HG03575 (cell line): Measurements from ENCODE around the gene TM7SF3.
A peak's percentile ranks its signal among the peaks of the same experiment; 100 is the strongest.
"Not testable (repeated sequence)": the region's sequence is repeated elsewhere in the genome, so short reads cannot be mapped to it uniquely, and the experiment has no call there.

Experiments
- ATAC-seq: cut with Tn5 transposase; IDR thresholded peaks from one replicate; pipeline ENCODE4 v1.9.1; 2021; ENCODE audit not compliant: unreplicated experiment, insufficient number of reproducible peaks, low FRiP score; ENCODE audit errors: extremely low read depth

TM7SF3 gene

DNA sequence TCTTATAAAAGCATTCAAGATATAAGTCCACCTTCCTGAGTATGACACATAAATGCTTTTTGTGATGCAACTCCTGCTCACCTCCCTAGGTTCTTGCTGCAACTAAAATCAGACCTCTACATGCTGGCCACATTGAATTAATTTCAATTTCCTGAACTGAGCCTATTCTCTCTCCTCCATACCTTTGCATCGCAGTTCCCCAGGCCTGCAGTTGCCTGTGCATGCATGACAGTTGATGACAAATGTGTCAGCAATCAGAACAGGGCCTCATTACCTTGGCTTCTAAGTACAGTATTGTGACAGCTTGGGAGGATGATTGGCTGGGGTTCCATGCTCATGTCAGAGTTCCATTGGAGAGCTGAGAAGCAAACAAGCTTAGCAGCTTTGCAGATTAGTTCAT lies 3.9 kb upstream of the TM7SF3 start:
- ATAC-seq, result no peak

- ATAC-seq, result not testable (repeated sequence)
These were observed 3.1 kb upstream of the TM7SF3 start for GRCh38 chr12:27017163-27017823.

DNA sequence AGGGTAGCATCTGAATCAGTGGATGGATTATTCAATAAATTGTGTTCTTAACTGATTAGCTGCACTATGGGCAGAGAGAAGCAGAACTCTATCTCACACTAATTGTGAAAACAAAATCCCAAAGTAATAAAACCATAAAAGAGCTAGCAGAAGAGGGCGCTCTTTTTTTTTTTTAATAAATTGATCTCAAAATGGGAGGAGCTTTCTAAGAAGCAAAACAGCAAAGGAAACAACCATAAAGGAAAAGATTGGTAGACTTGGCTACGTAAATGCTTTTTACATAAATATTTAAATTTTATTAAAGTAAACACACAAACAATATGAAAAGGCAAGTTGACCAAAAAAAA lies 1.5 kb upstream of the TM7SF3 start:
- no peak for ATAC-seq

- ATAC-seq, result peak; percentile 1
These were observed 910 bp upstream of the TM7SF3 start for GRCh38 chr12:27014859-27015729.

GRCh38 chr12:27013611-27014084 lies 536 bp downstream of the TM7SF3 start:
- ATAC-seq, result no peak

- no peak for ATAC-seq
These were observed 1.3 kb downstream of the TM7SF3 start for GRCh38 chr12:27012982-27013255.

DNA sequence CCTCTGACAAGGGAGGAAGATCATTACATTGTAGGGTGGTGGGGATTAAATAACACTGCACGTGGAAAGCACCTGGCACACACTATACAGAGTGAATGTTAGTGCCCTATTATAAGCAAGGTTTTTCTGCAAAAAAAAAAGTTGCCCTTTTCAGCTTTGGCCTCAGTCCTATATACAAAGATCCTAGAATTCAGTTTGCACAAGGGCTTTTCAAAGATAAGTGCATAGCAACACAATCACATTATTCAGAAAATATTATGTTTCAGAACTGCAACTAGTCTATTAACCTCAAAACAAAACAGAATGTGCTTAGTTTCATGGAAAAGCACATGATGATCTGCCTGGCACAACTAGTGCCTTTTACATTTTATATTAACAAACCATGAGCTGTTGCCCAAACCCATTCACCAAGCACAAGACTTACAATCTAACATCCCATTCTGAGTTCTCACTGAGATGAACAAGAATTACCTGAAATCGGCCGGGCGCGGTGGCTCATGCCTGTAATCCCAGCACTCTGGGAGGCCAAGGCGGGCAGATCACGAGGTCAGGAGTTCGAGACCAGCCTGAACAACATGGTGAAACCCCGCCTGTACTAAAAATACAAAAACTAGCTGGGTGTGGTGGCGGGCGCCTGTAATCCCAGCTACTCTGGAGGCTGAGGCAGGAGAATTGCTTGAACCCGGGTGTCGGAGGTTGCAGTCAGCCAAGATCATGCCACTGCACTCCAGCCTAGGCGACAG lies 1.8 kb downstream of the TM7SF3 start:
- ATAC-seq, result no peak

GRCh38 chr12:27009881-27010301 lies 4.3 kb downstream of the TM7SF3 start:
- no peak for ATAC-seq

- no peak for ATAC-seq
These were observed 6.1 kb downstream of the TM7SF3 start for GRCh38 chr12:27008081-27008480.

GRCh38 chr12:27006797-27007467 lies 7.3 kb downstream of the TM7SF3 start:
- no peak for ATAC-seq

DNA sequence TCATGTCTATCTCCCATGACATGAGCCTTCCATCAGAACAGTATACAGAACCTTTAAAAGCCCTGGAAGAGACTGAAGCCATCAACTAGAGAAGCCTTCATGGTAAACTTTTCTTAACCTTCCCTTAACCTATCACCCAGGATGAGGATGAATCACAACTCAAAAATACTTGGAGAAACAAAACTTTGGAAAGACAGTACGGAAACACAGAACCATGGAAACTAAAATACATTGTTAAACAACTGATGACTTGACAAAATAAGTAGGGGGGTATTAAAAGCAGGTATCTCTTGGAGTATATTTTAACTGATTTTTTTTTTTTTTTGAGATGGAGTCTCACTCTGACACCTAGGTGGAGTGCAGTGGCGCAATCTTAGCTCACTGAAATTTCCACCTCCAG lies 8.7 kb downstream of the TM7SF3 start:
- no peak for ATAC-seq

DNA sequence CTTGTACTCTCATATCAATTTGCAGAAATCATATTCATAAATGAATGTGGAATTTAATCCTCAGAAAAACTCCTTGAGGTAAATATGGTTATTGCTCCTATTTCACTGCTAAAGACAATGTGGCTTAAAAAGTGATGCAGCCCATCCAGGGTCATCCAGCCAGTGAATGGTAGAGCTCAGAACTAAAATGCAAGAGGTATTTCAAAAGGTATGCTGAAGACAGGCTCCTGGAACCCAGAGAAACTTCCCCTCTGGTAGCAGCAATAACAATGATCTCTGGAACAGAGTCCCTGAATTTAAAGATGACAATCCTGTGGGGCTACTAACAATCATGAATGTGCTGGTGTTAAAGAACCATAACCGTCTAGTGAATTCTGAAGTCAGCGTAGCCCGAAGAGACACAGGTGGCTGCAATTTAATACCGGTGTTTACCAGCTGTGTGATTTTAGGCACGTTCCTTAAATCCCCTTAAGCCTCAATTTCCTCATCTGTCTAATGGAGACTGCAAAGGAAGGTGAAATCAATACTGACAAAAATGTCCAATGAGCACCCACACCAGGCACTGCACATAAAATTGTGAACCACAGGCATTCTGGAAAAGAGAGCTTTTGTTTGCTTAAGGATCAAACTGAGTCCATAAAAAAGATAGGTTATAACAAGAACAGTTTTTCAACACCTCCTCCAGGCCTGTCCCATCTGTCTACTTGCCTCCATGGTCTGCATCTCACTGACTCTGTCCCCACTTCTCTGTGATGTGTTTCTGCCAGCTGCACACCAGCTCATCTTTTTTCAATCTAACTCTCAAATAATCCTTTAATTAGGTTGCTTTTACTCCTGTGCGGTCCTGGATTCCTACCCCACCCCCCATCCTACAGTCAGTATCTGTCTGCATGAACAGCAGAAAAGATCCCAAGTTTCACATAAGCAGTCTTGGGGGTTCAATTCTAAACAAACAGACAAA lies 10.5 kb downstream of the TM7SF3 start:
- no peak for ATAC-seq

- no peak for ATAC-seq
These were observed 12.0 kb downstream of the TM7SF3 start for GRCh38 chr12:27002141-27002540.

GRCh38 chr12:27001663-27002062 lies 12.5 kb downstream of the TM7SF3 start:
- no peak for ATAC-seq

DNA sequence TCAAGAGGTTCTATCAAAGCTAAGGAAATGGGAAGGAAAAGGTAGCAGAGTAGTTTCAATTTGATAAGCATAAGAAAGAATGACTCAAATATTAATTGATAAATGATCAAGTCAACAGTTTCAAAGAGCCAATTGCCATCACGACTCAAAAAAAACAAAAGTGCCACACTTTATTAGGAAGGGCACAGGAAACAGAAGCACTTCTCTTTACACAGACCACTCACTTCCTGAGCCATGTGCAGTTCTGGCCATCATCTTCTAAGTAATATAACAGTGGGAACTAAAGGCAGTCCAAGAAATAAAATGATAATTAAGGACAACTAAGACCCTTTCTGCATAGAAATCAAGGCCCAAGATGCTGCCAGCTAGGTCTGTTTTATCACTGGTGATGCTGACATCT lies 13.2 kb downstream of the TM7SF3 start:
- no peak for ATAC-seq

DNA sequence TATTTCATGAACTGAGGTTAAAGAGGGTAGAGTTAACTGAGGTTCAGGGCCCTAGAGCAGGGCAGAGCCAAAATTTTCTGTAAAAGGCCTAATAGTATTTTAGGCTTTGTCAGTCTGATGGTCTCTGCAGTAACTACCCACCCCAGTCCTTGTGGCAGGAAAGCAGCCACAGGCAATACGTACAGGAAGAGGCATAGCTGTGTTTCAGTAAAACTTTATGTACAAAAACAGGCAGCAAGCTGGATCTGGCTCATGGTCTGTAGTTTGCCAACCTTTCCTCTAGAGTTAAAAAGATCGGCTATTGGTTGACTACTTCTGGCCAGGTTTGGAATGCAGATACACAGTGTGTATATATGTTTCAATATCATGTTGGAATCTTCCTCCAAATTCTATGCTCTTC lies 17.2 kb downstream of the TM7SF3 start:
- no peak for ATAC-seq

GRCh38 chr12:26995706-26996105 lies 18.5 kb downstream of the TM7SF3 start:
- no peak for ATAC-seq

- no peak for ATAC-seq
These were observed 20.1 kb downstream of the TM7SF3 start for GRCh38 chr12:26994109-26994508.
